ENCODE measurements around the gene TAC3. TPM values are rescaled to one million over a fixed set of nuclear protein-coding genes. Genes with fewer than 3 reads are reported as not detected.

Gene TAC3
- total and polyA plus RNA-seq, 9 donors = 0.40 to 2.2 TPM; not detected in 7

GRCh38 chr12:56998316-56998715 is 18.0 kb downstream of the TAC3 start:
- Histone ChIP-seq H3K4me1 (ENCODE audit: insufficient read depth) (peaks cover 3% of the 10 kb centered on the region), H3K9me3 (no peaks in the 10 kb centered on the region), H3K36me3 (no peaks in the 10 kb centered on the region), H3K4me3 (no peak overlapping the region), H3K27ac (no peak overlapping the region), H3K27me3 (no peaks in the 10 kb centered on the region)
- intact Hi-C loops (cut with DNase I) = no loop called here
- DNase-seq = no peak
- WGBS, 3 donors = 84 to 88% (median 87%) methylated on average over 6 of the region's 6 CpGs
- TF ChIP-seq CTCF (IDR thresholded peaks at IDR 0.05) (no peak), POLR2A (IDR thresholded peaks at IDR 0.05) (no peak), EP300 (IDR thresholded peaks at IDR 0.05) (no peak)

- Histone ChIP-seq H3K4me1 (ENCODE audit: insufficient read depth) (peaks cover 3% of the 10 kb centered on the region), H3K27me3 (no peaks in the 10 kb centered on the region), H3K36me3 (no peaks in the 10 kb centered on the region), H3K4me3 (no peak overlapping the region), H3K27ac (no peak overlapping the region), H3K9me3 (no peaks in the 10 kb centered on the region)
- WGBS, 3 donors = 46 to 54% (median 48%) methylated on average over 12 of the region's 12 CpGs
- intact Hi-C loops (cut with DNase I) = no loop called here
- TF ChIP-seq POLR2A (IDR thresholded peaks at IDR 0.05) = no peak
- TF ChIP-seq CTCF (IDR thresholded peaks at IDR 0.05) = no peak
- TF ChIP-seq EP300 (IDR thresholded peaks at IDR 0.05) = no peak
- DNase-seq = no peak
Measured at GRCh38 chr12:56996793-56997545, 19.4 kb downstream of the TAC3 start.

GRCh38 chr12:56995930-56996496 is 20.3 kb downstream of the TAC3 start:
- Histone ChIP-seq H3K27me3 (no peaks in the 10 kb centered on the region), H3K4me3 (no peak overlapping the region), H3K4me1 (ENCODE audit: insufficient read depth) (no peaks in the 10 kb centered on the region), H3K36me3 (no peaks in the 10 kb centered on the region), H3K27ac (no peak overlapping the region), H3K9me3 (no peaks in the 10 kb centered on the region)
- TF ChIP-seq POLR2A (IDR thresholded peaks at IDR 0.05) (no peak), CTCF (IDR thresholded peaks at IDR 0.05) (no peak), EP300 (IDR thresholded peaks at IDR 0.05) (no peak)
- no peak for DNase-seq
- 90 to 94% (median 92%) methylated on average over 11 of the region's 11 CpGs for WGBS, 3 donors
- intact Hi-C loops (cut with DNase I) = no loop called here

GRCh38 chr12:56995201-56995929 is 21.0 kb downstream of the TAC3 start:
- H3K27ac ChIP-seq = no peak overlapping the region
- no peaks in the 10 kb centered on the region for H3K36me3 ChIP-seq
- DNase-seq = no peak
- WGBS, 3 donors = 86 to 91% (median 90%) methylated on average over 26 of the region's 26 CpGs
- no peak overlapping the region for H3K4me3 ChIP-seq
- no peaks in the 10 kb centered on the region for H3K4me1 ChIP-seq (ENCODE audit: insufficient read depth)
- H3K9me3 ChIP-seq = no peaks in the 10 kb centered on the region
- no peaks in the 10 kb centered on the region for H3K27me3 ChIP-seq
- TF ChIP-seq EP300 (IDR thresholded peaks at IDR 0.05) (no peak), CTCF (IDR thresholded peaks at IDR 0.05) (no peak), POLR2A (IDR thresholded peaks at IDR 0.05) (no peak)
- intact Hi-C loops (cut with DNase I) = no loop called here

Data from ovary (tissue), 9 donors.